Astrocyte (in vitro differentiated cells and primary cell): ENCODE results near the gene PADI3. TPM values are rescaled to one million over a fixed set of nuclear protein-coding genes. Genes with fewer than 3 reads are reported as not detected.
A peak's percentile ranks its signal among the peaks of the same experiment; 100 is the strongest.

Experiments
- DNase-seq: peaks from one replicate; pipeline ENCODE4 v3.0.0-alpha.2; 2010; ENCODE audit warnings: low read depth
- FAIRE-seq: peaks from 2 replicates; lab custom pipeline; 2011; peaks lifted over from hg19 to GRCh38; lab: Jason Lieb, UNC
- H2AFZ ChIP-seq: 2 replicates; pipeline ENCODE4 v1.6.0; 2012; ENCODE audit warnings: low read depth, low read length, inconsistent platforms
- H3K27ac ChIP-seq: 2 replicates; pipeline ENCODE4 v1.5.1; 2011; ENCODE audit warnings: low read depth, low read length, inconsistent platforms
- H3K27me3 ChIP-seq: 2 replicates; pipeline ENCODE4 v1.6.0; 2011; ENCODE audit warnings: low read length, inconsistent platforms; ENCODE audit not compliant: insufficient read depth
- H3K36me3 ChIP-seq: 2 replicates; pipeline ENCODE4 v1.5.1; 2011; ENCODE audit warnings: low read length, inconsistent platforms; ENCODE audit not compliant: insufficient read depth
- H3K4me1 ChIP-seq: 2 replicates; pipeline ENCODE4 v1.5.1; 2011; ENCODE audit warnings: low read length, inconsistent platforms; ENCODE audit not compliant: insufficient read depth
- H3K4me2 ChIP-seq: 2 replicates; pipeline ENCODE4 v1.6.0; 2012; ENCODE audit warnings: low read length, inconsistent platforms
- H3K4me3 ChIP-seq: 2 replicates; pipeline ENCODE4 v1.5.1; 2011; ENCODE audit warnings: low read depth, mild to moderate bottlenecking, low read length, inconsistent platforms; ENCODE audit not compliant: insufficient read depth
- H3K79me2 ChIP-seq: 2 replicates; pipeline ENCODE4 v1.6.0; 2012; ENCODE audit warnings: mild to moderate bottlenecking, low read length, inconsistent platforms; ENCODE audit not compliant: insufficient read depth
- H3K9ac ChIP-seq: 2 replicates; pipeline ENCODE4 v1.6.0; 2012; ENCODE audit warnings: mild to moderate bottlenecking, low read length, inconsistent platforms
- H3K9me3 ChIP-seq: 2 replicates; pipeline ENCODE4 v1.5.1; 2012; ENCODE audit warnings: low read depth, mild to moderate bottlenecking, low read length, inconsistent platforms; ENCODE audit not compliant: insufficient read depth
- H4K20me1 ChIP-seq: 2 replicates; pipeline ENCODE4 v1.6.0; 2012; ENCODE audit warnings: low read length, inconsistent platforms; ENCODE audit not compliant: insufficient read depth
- H3K27ac Mint-ChIP-seq: one replicate; pipeline ENCODE4 v1.8.0; 2021; ENCODE audit warnings: mild to moderate bottlenecking, mixed read lengths; ENCODE audit not compliant: unreplicated experiment
- H3K27me3 Mint-ChIP-seq: one replicate; pipeline ENCODE4 v1.8.0; 2021; ENCODE audit warnings: low read depth, mixed read lengths; ENCODE audit not compliant: unreplicated experiment
- H3K36me3 Mint-ChIP-seq: one replicate; pipeline ENCODE4 v1.8.0; 2021; ENCODE audit warnings: low read depth, mixed read lengths; ENCODE audit not compliant: unreplicated experiment
- H3K4me1 Mint-ChIP-seq: one replicate; pipeline ENCODE4 v1.8.0; 2021; ENCODE audit warnings: low read depth, mixed read lengths; ENCODE audit not compliant: unreplicated experiment
- H3K4me3 Mint-ChIP-seq: one replicate; pipeline ENCODE4 v1.8.0; 2021; ENCODE audit warnings: mild to moderate bottlenecking, moderate library complexity, mixed read lengths; ENCODE audit not compliant: unreplicated experiment
- H3K9me3 Mint-ChIP-seq: one replicate; pipeline ENCODE4 v1.8.0; 2021; ENCODE audit warnings: mild to moderate bottlenecking, mixed read lengths; ENCODE audit not compliant: unreplicated experiment
- CTCF ChIP-seq: IDR thresholded peaks from 2 replicates; pipeline ENCODE4 v1.5.1; 2011; ENCODE audit warnings: low read depth, mild to moderate bottlenecking, inconsistent platforms, low read length, moderate library complexity; ENCODE audit not compliant: insufficient read depth
- EZH2 ChIP-seq: IDR thresholded peaks from 2 replicates; pipeline ENCODE4 v1.6.1; 2012; ENCODE audit warnings: mild to moderate bottlenecking, low read length, inconsistent platforms; ENCODE audit not compliant: insufficient read depth
- total RNA-seq: library from RNA; stranded (reverse); gene quantifications from 2 replicates; pipeline ENCODE4 v1.2.1, GENCODE V29; 2021

The PADI3 gene
- total RNA-seq, 1 donor from 2014 or later = 0.09 TPM

- DNase-seq = no peak
- TF ChIP-seq CTCF (no peak), EZH2 (no peak)
- Mint-ChIP-seq H3K27me3 (peaks cover 13% of the 10 kb centered on the region), H3K4me1 (no peaks in the 10 kb centered on the region), H3K36me3 (no peaks in the 10 kb centered on the region), H3K9me3 (no peaks in the 10 kb centered on the region), H3K27ac (no peak overlapping the region), H3K4me3 (no peak overlapping the region)
- H3K4me3 ChIP-seq = no peak overlapping the region
- H3K4me1 ChIP-seq = peaks cover 4% of the 10 kb centered on the region
- no peaks in the 10 kb centered on the region for H3K79me2 ChIP-seq
- H3K9me3 ChIP-seq = no peaks in the 10 kb centered on the region
- H3K9ac ChIP-seq = no peak overlapping the region
- H3K4me2 ChIP-seq = no peak overlapping the region
- no peaks in the 10 kb centered on the region for H3K27me3 ChIP-seq
- no peaks in the 10 kb centered on the region for H3K36me3 ChIP-seq
- no peak overlapping the region for H3K27ac ChIP-seq
- H2AFZ ChIP-seq = no peak overlapping the region
- H4K20me1 ChIP-seq = no peaks in the 10 kb centered on the region
- no peak for FAIRE-seq
Measured at GRCh38 chr1:17272646-17273045, 23.7 kb downstream of the PADI3 start.

DNA sequence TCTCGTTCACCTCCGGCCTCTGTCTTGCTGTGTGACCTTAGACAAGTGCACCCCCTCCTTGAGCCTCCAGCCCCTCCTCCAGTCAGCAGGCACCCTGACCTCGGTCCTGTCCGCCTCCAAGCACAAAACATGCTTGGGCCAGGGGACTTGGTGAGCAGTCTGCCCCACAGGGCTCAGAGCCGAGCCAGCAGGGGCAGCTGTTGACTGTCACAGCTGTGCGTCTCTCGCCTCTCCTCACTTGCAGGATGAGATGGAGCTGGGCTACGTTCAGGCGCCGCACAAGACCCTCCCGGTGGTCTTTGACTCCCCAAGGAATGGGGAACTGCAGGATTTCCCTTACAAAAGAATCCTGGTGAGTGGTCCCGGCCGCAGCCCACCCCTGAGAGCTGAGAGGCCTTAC, 24.2 kb downstream of the PADI3 start:
- H3K4me3 Mint-ChIP-seq = no peak overlapping the region
- no peak for TF ChIP-seq EZH2
- no peak for TF ChIP-seq CTCF
- no peak overlapping the region for H3K4me2 ChIP-seq
- no peak overlapping the region for H3K27ac Mint-ChIP-seq
- peaks cover 4% of the 10 kb centered on the region for H3K4me1 ChIP-seq
- no peak overlapping the region for H3K9ac ChIP-seq
- no peak overlapping the region for H3K27ac ChIP-seq
- no peaks in the 10 kb centered on the region for H3K36me3 ChIP-seq
- H3K36me3 Mint-ChIP-seq = no peaks in the 10 kb centered on the region
- no peak overlapping the region for H2AFZ ChIP-seq
- no peaks in the 10 kb centered on the region for H3K79me2 ChIP-seq
- no peak overlapping the region for H3K4me3 ChIP-seq
- no peaks in the 10 kb centered on the region for H3K4me1 Mint-ChIP-seq
- DNase-seq = no peak
- H3K27me3 ChIP-seq = no peaks in the 10 kb centered on the region
- no peak for FAIRE-seq
- H3K9me3 Mint-ChIP-seq = no peaks in the 10 kb centered on the region
- no peaks in the 10 kb centered on the region for H4K20me1 ChIP-seq
- peaks cover 10% of the 10 kb centered on the region for H3K27me3 Mint-ChIP-seq
- no peaks in the 10 kb centered on the region for H3K9me3 ChIP-seq

DNA sequence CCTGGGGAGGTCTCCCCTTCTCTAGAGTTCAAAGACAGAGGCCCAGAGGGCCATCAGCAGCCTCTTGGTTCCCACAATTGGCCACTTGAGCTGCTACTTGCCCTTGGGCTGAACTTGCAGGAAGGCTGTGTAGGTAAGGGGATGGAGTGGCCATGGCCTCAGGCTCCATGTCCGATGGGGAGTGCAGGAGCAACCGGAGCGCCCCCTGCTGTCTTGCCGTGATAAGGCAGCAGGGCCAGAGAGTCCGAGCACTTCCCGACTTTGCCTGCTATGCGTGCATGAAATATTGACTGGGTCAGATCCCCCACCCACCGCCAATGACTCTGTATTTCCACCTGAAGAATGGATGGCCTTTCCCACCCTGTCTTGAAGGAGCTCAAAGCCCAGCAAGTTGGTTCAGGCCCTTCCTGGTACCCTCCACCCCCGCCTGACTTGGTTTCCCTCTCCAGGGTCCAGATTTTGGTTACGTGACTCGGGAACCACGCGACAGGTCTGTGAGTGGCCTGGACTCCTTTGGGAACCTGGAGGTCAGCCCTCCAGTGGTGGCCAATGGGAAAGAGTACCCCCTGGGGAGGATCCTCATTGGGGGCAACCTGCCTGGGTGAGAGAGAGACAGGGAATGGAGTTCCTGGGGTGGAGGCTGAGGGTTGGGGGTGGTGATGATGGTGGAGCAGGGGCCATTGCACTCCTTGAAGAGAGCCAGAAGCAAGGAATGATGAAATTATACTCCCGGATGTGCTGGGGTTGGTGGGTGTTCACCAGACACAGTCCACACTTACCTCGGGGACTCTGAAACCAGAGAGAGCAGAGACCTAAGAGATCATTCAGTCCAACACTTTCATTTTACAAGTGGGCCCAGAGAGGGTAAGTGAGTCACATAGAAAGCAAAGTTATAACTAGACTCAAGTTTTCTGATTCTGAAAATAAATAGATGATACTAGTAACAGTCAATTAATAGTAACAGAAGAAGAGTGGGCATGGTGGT, 25.6 kb downstream of the PADI3 start:
- DNase-seq (no peak), FAIRE-seq (no peak)
- H3K36me3 Mint-ChIP-seq = no peaks in the 10 kb centered on the region
- Histone ChIP-seq H3K9me3 (no peaks in the 10 kb centered on the region), H3K27me3 (no peaks in the 10 kb centered on the region), H4K20me1 (no peaks in the 10 kb centered on the region), H3K4me3 (no peak overlapping the region), H3K4me2 (no peak overlapping the region), H2AFZ (no peak overlapping the region), H3K9ac (no peak overlapping the region), H3K79me2 (no peaks in the 10 kb centered on the region), H3K36me3 (no peaks in the 10 kb centered on the region), H3K27ac (no peak overlapping the region), H3K4me1 (peaks cover 4% of the 10 kb centered on the region)
- H3K9me3 Mint-ChIP-seq = no peaks in the 10 kb centered on the region
- no peak overlapping the region for H3K4me3 Mint-ChIP-seq
- peaks cover 19% of the 10 kb centered on the region for H3K27me3 Mint-ChIP-seq
- no peak overlapping the region for H3K27ac Mint-ChIP-seq
- no peaks in the 10 kb centered on the region for H3K4me1 Mint-ChIP-seq
- TF ChIP-seq EZH2 (no peak), CTCF (peak; percentile 48)
